Psoas muscle (tissue), 8 donors: Measurements from ENCODE around the gene RFX2. TPM values are rescaled to one million over a fixed set of nuclear protein-coding genes. Genes with fewer than 3 reads are reported as not detected.

Experiments
- ATAC-seq, 4 donors: fragments of 200-7000 bp; cut with Tn5 transposase; one replicate each; pipeline ENCODE4 v1.9.1; 2020; ENCODE audit warnings: moderate library complexity in 3 of 4, mild to moderate bottlenecking in 2 of 4
- DNase-seq, 2 donors: peaks; one replicate each; pipeline ENCODE4 v3.0.0-alpha.2; 2020
- H3K27ac ChIP-seq: fragments of 200-600 bp; one replicate; pipeline ENCODE4 v1.8.0; 2022
- H3K27me3 ChIP-seq, 3 donors: fragments of 200-600 bp in 1 of 3; one replicate each; pipeline versions ENCODE4 v1.6.1 to v1.8.0; 2013 to 2022; ENCODE audit warnings: low read length in 2 of 3, mild to moderate bottlenecking in 2 of 3, moderate library complexity in 1 of 3; ENCODE audit not compliant: insufficient read depth in 3 of 3
- H3K36me3 ChIP-seq, 2 donors: fragments of 200-600 bp in 1 of 2; one replicate each; pipeline versions ENCODE4 v1.6.1 to v1.8.0; 2013 to 2022; ENCODE audit warnings: low read depth in 1 of 2, mild to moderate bottlenecking in 1 of 2, moderate library complexity in 1 of 2; ENCODE audit not compliant: insufficient read depth in 1 of 2
- H3K4me1 ChIP-seq: fragments of 200-600 bp; one replicate; pipeline ENCODE4 v1.8.0; 2022
- H3K4me3 ChIP-seq: fragments of 200-600 bp; one replicate; pipeline ENCODE4 v1.8.0; 2022; ENCODE audit warnings: mild to moderate bottlenecking
- H3K9me3 ChIP-seq: fragments of 200-600 bp; one replicate; pipeline ENCODE4 v1.8.0; 2022
- WGBS, 3 donors: extraction: QIAGEN DNeasy Blood & Tissue Kit; methylation state at CpG; one replicate each; pipeline versions ENCODE4 v1.1.6 to v1.1.7; 2013; 5-methylcytosine and 5-hydroxymethylcytosine counted together
- intact Hi-C, 2 donors: fragments of 100-400 bp; cut with DNase I; formaldehyde crosslinking; loops; one replicate each; pipeline versions ENCODE4 v1.11.0 to v1.14.2; 2022
- polyA plus RNA-seq, 3 donors: library from polyadenylated mRNA; stranded (reverse); fragments of 200-250 nt; gene quantifications; one replicate each; pipeline ENCODE4 v1.2.3, GENCODE V29; 2013
- total RNA-seq, 4 donors: library from RNA; stranded (reverse); fragmentation: NEBNext Ultra II Directional in 2 of 4; extraction: Animal tissue kit (Norgen Biotek cat#: 25700) in 2 of 4; gene quantifications; one replicate each; pipeline versions ENCODE4 v1.2.1 to v1.2.4, GENCODE V29; 2021 to 2023
- TF ChIP-seq, protein P1 (sequence below): fragments of 200-600 bp; IDR thresholded peaks from one replicate; pipeline ENCODE4 v1.8.0; 2022; ENCODE audit warnings: antibody characterized with exemption
- donor health status: healthy with polysubstance abuse.
- donor health status: DM: no; HTN: no; CAD: no; lungs with moderate emphysema.
- donor health status: Bipolar disorder and iron deficiency.
- donor health status: healthy.
- donor health status: DM: yes; HTN: yes; CAD: no.
- donor health status: DM: no; HTN: no; CAD: no.
- donor health status: DM: no; HTN: no; CAD: no.
- donor health status: DM: yes; HTN: yes; CAD: no.

The RFX2 gene
- total and polyA plus RNA-seq, 7 donors, result 0.58 to 2.1 (median 1.0) TPM

DNA sequence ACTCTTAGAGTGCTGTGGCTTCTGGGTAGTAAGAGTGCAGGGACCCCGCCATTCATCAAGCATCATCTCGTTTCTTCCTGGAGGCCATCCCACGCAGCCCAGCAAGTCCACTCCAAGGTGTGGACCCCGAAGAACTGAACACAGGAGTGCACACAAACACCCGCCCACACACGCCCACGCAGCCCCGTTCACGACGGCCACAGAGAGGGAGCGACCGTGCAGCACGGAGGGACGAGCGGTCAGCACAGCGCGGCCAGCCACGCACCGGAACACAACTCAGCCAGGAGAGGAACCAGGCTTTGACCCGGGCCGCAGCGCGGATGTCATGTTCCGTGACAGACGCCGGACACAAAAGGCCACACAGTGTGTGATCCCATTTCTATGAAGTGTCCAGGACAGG, 114.2 kb downstream of the RFX2 start:
- no peak for ATAC-seq
- intact Hi-C loops, result no loop called here
- peaks cover 9% of the 10 kb centered on the region for H3K4me1 ChIP-seq
- H3K9me3 ChIP-seq, result no peaks in the 10 kb centered on the region
- H3K27me3 ChIP-seq, result peaks cover 0 to 6% (median 1%) of the 10 kb centered on the region in 3 donors
- H3K36me3 ChIP-seq, result no peaks in the 10 kb centered on the region
- no peak overlapping the region for H3K4me3 ChIP-seq
- WGBS, 3 donors, result 92 to 94% (median 93%) methylated on average over 26 of the region's 26 CpGs
- no peak overlapping the region for H3K27ac ChIP-seq
- DNase-seq, result no peak
- TF ChIP-seq, protein P1, sequence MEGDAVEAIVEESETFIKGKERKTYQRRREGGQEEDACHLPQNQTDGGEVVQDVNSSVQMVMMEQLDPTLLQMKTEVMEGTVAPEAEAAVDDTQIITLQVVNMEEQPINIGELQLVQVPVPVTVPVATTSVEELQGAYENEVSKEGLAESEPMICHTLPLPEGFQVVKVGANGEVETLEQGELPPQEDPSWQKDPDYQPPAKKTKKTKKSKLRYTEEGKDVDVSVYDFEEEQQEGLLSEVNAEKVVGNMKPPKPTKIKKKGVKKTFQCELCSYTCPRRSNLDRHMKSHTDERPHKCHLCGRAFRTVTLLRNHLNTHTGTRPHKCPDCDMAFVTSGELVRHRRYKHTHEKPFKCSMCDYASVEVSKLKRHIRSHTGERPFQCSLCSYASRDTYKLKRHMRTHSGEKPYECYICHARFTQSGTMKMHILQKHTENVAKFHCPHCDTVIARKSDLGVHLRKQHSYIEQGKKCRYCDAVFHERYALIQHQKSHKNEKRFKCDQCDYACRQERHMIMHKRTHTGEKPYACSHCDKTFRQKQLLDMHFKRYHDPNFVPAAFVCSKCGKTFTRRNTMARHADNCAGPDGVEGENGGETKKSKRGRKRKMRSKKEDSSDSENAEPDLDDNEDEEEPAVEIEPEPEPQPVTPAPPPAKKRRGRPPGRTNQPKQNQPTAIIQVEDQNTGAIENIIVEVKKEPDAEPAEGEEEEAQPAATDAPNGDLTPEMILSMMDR, result no peak

DNA sequence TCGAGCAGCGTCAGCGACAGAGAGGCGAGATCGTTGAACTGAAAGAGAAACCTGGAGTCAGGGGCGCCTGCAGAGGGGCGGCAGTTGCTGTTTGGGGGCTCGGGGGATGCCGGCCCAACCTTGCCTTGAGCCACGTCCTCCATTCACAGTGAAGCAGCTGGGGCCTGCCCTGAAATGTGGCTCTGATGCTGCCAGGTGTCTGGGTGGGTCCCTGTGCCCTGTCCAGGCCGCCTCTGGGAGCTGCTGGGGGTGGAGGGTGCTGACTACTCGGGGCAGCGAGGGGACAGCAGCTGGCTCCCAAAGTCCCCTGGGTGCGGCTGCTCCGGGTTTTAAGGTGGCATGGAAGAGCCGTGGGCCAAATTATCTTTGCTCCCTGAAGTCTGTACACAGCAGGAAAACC, 114.7 kb downstream of the RFX2 start:
- H3K9me3 ChIP-seq, result no peaks in the 10 kb centered on the region
- no peaks in the 10 kb centered on the region for H3K36me3 ChIP-seq
- H3K27ac ChIP-seq, result no peak overlapping the region
- peaks cover 9% of the 10 kb centered on the region for H3K4me1 ChIP-seq
- no peak overlapping the region for H3K4me3 ChIP-seq
- ATAC-seq (no peak), DNase-seq (no peak)
- whole genome bisulfite sequencing, 3 donors, result 87 to 91% (median 89%) methylated on average over 16 of the region's 16 CpGs
- intact Hi-C loops, result no loop called here
- H3K27me3 ChIP-seq, result peaks cover 0 to 6% (median 1%) of the 10 kb centered on the region in 3 donors
- TF ChIP-seq, protein P1, result no peak

DNA sequence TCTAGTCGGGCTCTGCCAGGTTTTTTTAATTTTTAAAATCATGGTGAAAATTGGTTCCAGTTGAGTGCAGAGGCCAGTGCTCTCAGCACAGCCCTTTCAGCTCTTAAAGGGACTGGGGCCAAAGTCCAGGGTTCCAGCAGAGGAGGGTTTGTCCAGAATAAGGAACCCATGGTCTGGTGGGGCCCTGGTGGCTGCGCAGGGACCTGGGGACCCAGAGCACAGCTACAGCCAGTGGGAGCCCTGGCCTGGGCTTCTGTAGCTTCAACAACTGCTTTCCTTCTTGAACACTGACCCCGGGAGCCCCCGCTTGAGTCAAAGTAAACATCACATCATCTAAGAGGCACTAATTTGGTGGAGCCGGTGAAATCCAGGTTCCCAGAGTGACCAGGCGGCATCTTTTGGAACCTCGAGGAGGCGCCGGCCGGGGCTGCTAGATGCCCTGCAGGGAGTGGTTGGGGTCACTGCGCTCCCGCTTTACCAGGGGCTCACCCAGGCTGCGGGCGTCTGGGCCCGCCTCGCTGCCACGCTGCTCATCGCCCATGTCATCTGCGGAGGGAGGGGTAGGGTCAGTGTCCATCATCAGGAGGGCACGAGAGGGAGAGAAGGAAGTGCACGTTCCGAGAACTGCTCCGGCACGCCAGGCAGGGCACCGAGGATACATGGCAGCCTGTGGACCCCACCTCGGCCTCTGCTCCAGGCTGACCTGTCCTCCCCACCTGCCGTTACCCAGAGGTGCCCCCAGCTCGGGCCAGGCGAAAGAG, 115.7 kb downstream of the RFX2 start:
- no peak for ATAC-seq
- peak overlapping the region; percentile 30 for H3K4me3 ChIP-seq
- intact Hi-C loops, result no loop called here
- peaks cover 0 to 6% (median 1%) of the 10 kb centered on the region in 3 donors for H3K27me3 ChIP-seq
- no peaks in the 10 kb centered on the region for H3K9me3 ChIP-seq
- H3K27ac ChIP-seq, result no peak overlapping the region
- 88 to 93% (median 91%) methylated on average over 25 to 29 of the region's 29 CpGs for WGBS, 3 donors
- H3K36me3 ChIP-seq, result no peaks in the 10 kb centered on the region
- DNase-seq, result no peak
- TF ChIP-seq, protein P1, result no peak
- H3K4me1 ChIP-seq, result peaks cover 9% of the 10 kb centered on the region

DNA sequence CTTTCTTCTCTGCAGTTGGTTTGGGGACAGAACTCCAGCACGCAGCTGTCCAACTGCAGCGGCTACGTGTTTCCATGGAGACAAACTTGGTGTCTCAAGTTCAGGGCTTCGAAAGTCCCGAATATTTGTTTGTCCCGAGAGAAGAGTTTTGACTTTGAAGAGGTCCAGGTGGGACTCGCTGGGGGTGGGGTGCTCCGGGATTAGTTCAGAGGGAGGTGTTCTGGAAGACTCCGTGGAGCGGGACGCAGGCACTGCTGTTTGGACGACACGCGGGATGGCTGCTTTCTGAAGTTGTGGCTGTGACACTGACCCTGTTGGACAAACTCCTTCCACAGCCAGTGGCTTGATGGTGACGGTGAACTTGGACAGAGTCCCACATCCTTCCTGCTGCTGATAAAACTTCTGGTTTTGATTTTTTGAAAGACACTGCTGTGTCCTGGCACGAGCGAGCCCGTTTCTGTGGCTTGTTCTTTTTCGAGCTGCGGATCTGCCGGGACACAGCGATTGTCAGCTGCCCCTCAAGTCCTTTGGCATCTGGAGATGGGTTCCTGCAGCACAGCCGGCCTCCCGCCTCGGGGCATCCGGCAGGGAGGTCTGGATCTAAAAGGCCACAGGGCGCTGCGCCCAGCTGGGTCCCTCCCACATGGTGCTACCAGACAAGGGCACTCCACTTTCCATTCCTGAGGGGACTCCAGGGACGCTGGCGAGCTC, 116.5 kb downstream of the RFX2 start:
- intact Hi-C loops, result no loop called here
- no peak for DNase-seq
- ATAC-seq, result no peak

More for the DNA sequence above, 116.5 kb downstream of the RFX2 start:
- Histone ChIP-seq H3K4me1 (peaks cover 9% of the 10 kb centered on the region), H3K9me3 (no peaks in the 10 kb centered on the region), H3K36me3 (no peaks in the 10 kb centered on the region), H3K27me3 (peaks cover 0 to 6% (median 1%) of the 10 kb centered on the region in 3 donors), H3K4me3 (peak overlapping the region; percentile 30), H3K27ac (no peak overlapping the region)
- 25 to 44% (median 26%) methylated on average over 30 of the region's 30 CpGs for WGBS, 3 donors
- TF ChIP-seq, protein P1, result no peak
